ENCODE results near the gene ALG14.

Gene ALG14

GRCh38 chr1:94926126-94926914 lies 146.4 kb downstream of the ALG14 start (continued):
- TF ChIP-seq ZNF19 (tag by site-specific recombination; IDR thresholded peaks at IDR 0.05; ENCODE audit: low read depth): no peak
- TF ChIP-seq ZNF513 (tag by site-specific recombination; IDR thresholded peaks at IDR 0.05): no peak
- TF ChIP-seq FEZF1 (tag by site-specific recombination; IDR thresholded peaks at IDR 0.05): no peak
- TF ChIP-seq ZNF121 (tag by site-specific recombination; IDR thresholded peaks at IDR 0.05): no peak
- no peak for TF ChIP-seq ZBTB1 (tag by site-specific recombination; IDR thresholded peaks at IDR 0.05)
- no peak for TF ChIP-seq ZXDB (tag by site-specific recombination; IDR thresholded peaks at IDR 0.05)
- TF ChIP-seq ZNF202 (tag by site-specific recombination; IDR thresholded peaks at IDR 0.05; ENCODE audit: borderline replicate concordance): no peak
- no peak for TF ChIP-seq ZNF514 (tag by site-specific recombination; IDR thresholded peaks at IDR 0.05)
- TF ChIP-seq ZNF394 (tag by site-specific recombination; IDR thresholded peaks at IDR 0.05; ENCODE audit: borderline replicate concordance): no peak; the same call in 1 of the 2 replicates
- TF ChIP-seq PRDM6 (tag by site-specific recombination; IDR thresholded peaks at IDR 0.05): no peak
- TF ChIP-seq KLF7 (tag by site-specific recombination; IDR thresholded peaks at IDR 0.05; ENCODE audit: borderline replicate concordance): no peak
- TF ChIP-seq ZSCAN23 (tag by site-specific recombination; IDR thresholded peaks at IDR 0.05): no peak
- no peak for TF ChIP-seq SP2 (tag by site-specific recombination; IDR thresholded peaks at IDR 0.05)
- no peak for TF ChIP-seq ZNF221 (tag by site-specific recombination; IDR thresholded peaks at IDR 0.05; ENCODE audit: borderline replicate concordance)
- TF ChIP-seq ZNF140 (tag by site-specific recombination; IDR thresholded peaks at IDR 0.05): no peak
- TF ChIP-seq ZBTB10 (tag by site-specific recombination; IDR thresholded peaks at IDR 0.05): no peak
- no peak for TF ChIP-seq ZNF473 (tag by site-specific recombination; IDR thresholded peaks at IDR 0.05)
- no peak for TF ChIP-seq ZFHX2 (tag by site-specific recombination; conservative IDR thresholded peaks at IDR 0.05)
- no peak for TF ChIP-seq ZNF16 (tag by site-specific recombination; IDR thresholded peaks at IDR 0.05; ENCODE audit: low read depth)
- no peak for TF ChIP-seq EGR2 (tag by site-specific recombination; IDR thresholded peaks at IDR 0.05; ENCODE audit: low read depth)
- no peak for TF ChIP-seq YY1 (tag by site-specific recombination; IDR thresholded peaks at IDR 0.05)
- no peak for TF ChIP-seq ZNF416 (tag by site-specific recombination; IDR thresholded peaks at IDR 0.05)
- TF ChIP-seq SALL2 (tag by site-specific recombination; IDR thresholded peaks at IDR 0.05; ENCODE audit: borderline replicate concordance): no peak
- no peak for TF ChIP-seq GFI1B (tag by site-specific recombination; IDR thresholded peaks at IDR 0.05)
- TF ChIP-seq ZNF704 (tag by site-specific recombination; IDR thresholded peaks at IDR 0.05): no peak
- no peak for TF ChIP-seq ZNF791 (tag by site-specific recombination; IDR thresholded peaks at IDR 0.05)
- no peak for TF ChIP-seq ZBTB49 (tag by site-specific recombination; IDR thresholded peaks at IDR 0.05; ENCODE audit: low read depth)
- no peak for TF ChIP-seq ZBTB7A (tag by site-specific recombination; IDR thresholded peaks at IDR 0.05; ENCODE audit: low read depth)
- no peak for TF ChIP-seq ZNF248 (tag by site-specific recombination; IDR thresholded peaks at IDR 0.05)
- no peak for TF ChIP-seq ZNF211 (tag by site-specific recombination; IDR thresholded peaks at IDR 0.05; ENCODE audit: low read depth)
- peak; percentile 95 for TF ChIP-seq ZFP37 (tag by site-specific recombination; IDR thresholded peaks at IDR 0.05)
- TF ChIP-seq ZNF2 (tag by site-specific recombination; IDR thresholded peaks at IDR 0.05): no peak
- TF ChIP-seq ZEB2 (tag by site-specific recombination; IDR thresholded peaks at IDR 0.05): no peak

All from HEK293 (cell line).